Mesenchymal stem cell (in vitro differentiated cells and primary cell): ENCODE results near the gene LY6G6F.

Experiments used
- DNase-seq: peaks from one replicate; pipeline ENCODE4 v3.0.0-alpha.2; 2013
- H2AFZ ChIP-seq: one replicate; pipeline ENCODE4 v1.6.1; 2013; ENCODE audit warnings: low read depth, mild to moderate bottlenecking, control low read depth, inconsistent platforms, low read length, moderate library complexity
- H2AK5ac ChIP-seq: 2 replicates; pipeline ENCODE4 v1.6.1; 2013; ENCODE audit warnings: low read length, moderate library complexity, mild to moderate bottlenecking, inconsistent platforms; ENCODE audit not compliant: severe bottlenecking
- H2BK120ac ChIP-seq: one replicate; pipeline ENCODE4 v1.6.1; 2013; ENCODE audit warnings: low read depth, mild to moderate bottlenecking, inconsistent platforms, low read length, moderate library complexity
- H2BK12ac ChIP-seq, 2 experiments: one replicate each; pipeline ENCODE4 v1.6.1; 2013; ENCODE audit warnings: inconsistent platforms in 2 of 2, low read length in 2 of 2, mild to moderate bottlenecking in 2 of 2, moderate library complexity in 2 of 2, control low read depth in 1 of 2
- H2BK15ac ChIP-seq: one replicate; pipeline ENCODE4 v1.6.1; 2013; ENCODE audit warnings: mild to moderate bottlenecking, low read depth, inconsistent platforms; ENCODE audit not compliant: poor library complexity, severe bottlenecking
- H2BK5ac ChIP-seq: 2 replicates; pipeline ENCODE4 v1.6.1; 2013; ENCODE audit warnings: low read depth, mild to moderate bottlenecking, low read length, control low read depth, inconsistent platforms; ENCODE audit not compliant: poor library complexity, severe bottlenecking
- H3K14ac ChIP-seq, 2 experiments: one replicate each; pipeline ENCODE4 v1.6.1; 2013; ENCODE audit warnings: inconsistent platforms in 2 of 2, low read length in 2 of 2, control low read depth in 1 of 2, mild to moderate bottlenecking in 1 of 2, moderate library complexity in 1 of 2
- H3K18ac ChIP-seq, 2 experiments: one replicate each; pipeline ENCODE4 v1.6.1; 2013; ENCODE audit warnings: inconsistent platforms in 2 of 2, low read length in 2 of 2, control low read depth in 1 of 2, low read depth in 1 of 2, mild to moderate bottlenecking in 1 of 2
- H3K23ac ChIP-seq, 2 experiments: one replicate each; pipeline ENCODE4 v1.6.1; 2013; ENCODE audit warnings: inconsistent platforms in 2 of 2, low read length in 2 of 2, mild to moderate bottlenecking in 2 of 2, moderate library complexity in 2 of 2, control low read depth in 1 of 2
- H3K27ac ChIP-seq: 2 replicates; pipeline ENCODE4 v1.5.1; 2013; ENCODE audit warnings: mild to moderate bottlenecking, moderate library complexity, low read length, control low read depth, inconsistent platforms; ENCODE audit not compliant: poor library complexity, severe bottlenecking
- H3K27me3 ChIP-seq, 2 experiments: 2 replicates each; pipeline versions ENCODE4 v1.6.1 to v1.7.0; 2013; ENCODE audit warnings: low read length in 2 of 2, mild to moderate bottlenecking in 2 of 2, moderate library complexity in 2 of 2, control low read depth in 1 of 2, inconsistent platforms in 1 of 2; ENCODE audit not compliant: control insufficient read depth in 1 of 2, insufficient read depth in 1 of 2
- H3K36me3 ChIP-seq, 2 experiments: 2 replicates each; pipeline versions ENCODE4 v1.6.1 to v1.7.0; 2013; ENCODE audit warnings: low read length in 2 of 2, control low read depth in 1 of 2, inconsistent platforms in 1 of 2, low read depth in 1 of 2, mild to moderate bottlenecking in 1 of 2; ENCODE audit not compliant: insufficient read depth in 2 of 2, control insufficient read depth in 1 of 2
- H3K4ac ChIP-seq, 2 experiments: one replicate each; pipeline ENCODE4 v1.6.1; 2013; ENCODE audit warnings: inconsistent platforms in 2 of 2, low read length in 2 of 2, mild to moderate bottlenecking in 2 of 2, moderate library complexity in 2 of 2, control low read depth in 1 of 2, low read depth in 1 of 2
- H3K4me1 ChIP-seq: 2 replicates; pipeline ENCODE4 v1.6.1; 2013; ENCODE audit warnings: low read depth, low read length, control low read depth; ENCODE audit not compliant: control insufficient read depth, insufficient read depth
- H3K4me2 ChIP-seq: 2 replicates; pipeline ENCODE4 v1.6.1; 2013; ENCODE audit warnings: low read length, mild to moderate bottlenecking, inconsistent platforms; ENCODE audit not compliant: poor library complexity, severe bottlenecking
- H3K4me3 ChIP-seq, 2 experiments: 2 replicates each; pipeline versions ENCODE4 v1.5.1 to v1.7.0; 2013; ENCODE audit warnings: low read length in 2 of 2, mild to moderate bottlenecking in 2 of 2, control low read depth in 1 of 2, low read depth in 1 of 2; ENCODE audit not compliant: insufficient read depth in 1 of 2
- H3K79me1 ChIP-seq: replicated peaks from 2 replicates; pipeline ENCODE4 v1.6.1; 2013; ENCODE audit warnings: mild to moderate bottlenecking, control low read depth, low read length, inconsistent platforms; ENCODE audit not compliant: poor library complexity, severe bottlenecking
- H3K9ac ChIP-seq: 2 replicates; pipeline ENCODE4 v1.7.0; 2013; ENCODE audit warnings: mild to moderate bottlenecking, low read length, moderate library complexity
- H3K9me3 ChIP-seq: 2 replicates; pipeline ENCODE4 v1.7.0; 2013; ENCODE audit warnings: mild to moderate bottlenecking, low read length; ENCODE audit not compliant: control insufficient read depth
- H4K8ac ChIP-seq: one replicate; pipeline ENCODE4 v1.6.1; 2013; ENCODE audit warnings: inconsistent platforms, mild to moderate bottlenecking, low read length, moderate library complexity
- H4K91ac ChIP-seq: one replicate; pipeline ENCODE4 v1.6.1; 2013; ENCODE audit warnings: mild to moderate bottlenecking, low read length, inconsistent platforms
- WGBS: methylation state at CpG from one replicate; pipeline ENCODE4 v1.1.7; 2013; ENCODE audit warnings: mixed read lengths; 5-methylcytosine and 5-hydroxymethylcytosine counted together

Gene LY6G6F

DNA sequence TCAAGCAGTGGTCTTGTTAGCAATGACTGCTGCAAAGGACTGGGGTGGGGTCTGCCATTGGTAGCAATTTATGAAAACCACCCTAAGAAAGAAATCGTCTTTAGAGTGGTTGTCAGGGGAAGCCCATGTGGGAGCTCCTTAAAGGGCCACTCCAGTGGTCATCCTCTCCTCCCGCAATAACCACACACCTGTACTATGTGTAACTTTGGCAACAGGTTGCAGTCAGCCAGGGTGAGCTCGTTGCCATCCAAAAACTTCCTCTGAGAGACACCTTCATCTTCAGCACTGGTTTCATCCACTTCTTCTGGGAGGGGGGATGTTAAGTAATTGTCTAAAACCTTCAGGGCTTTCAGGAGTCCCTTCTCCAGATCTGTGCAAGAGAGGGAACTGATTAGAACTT lies 25.4 kb downstream of the LY6G6F start:
- Histone ChIP-seq H3K18ac (no peak overlapping the region), H3K9ac (peak overlapping the region; percentile 12), H3K79me1 (peaks cover 21% of the 10 kb centered on the region), H2AK5ac (no peak overlapping the region), H3K27ac (no peak overlapping the region), H3K14ac (no peak overlapping the region), H3K23ac (peak overlapping the region in 1 of 2 experiments; percentile 54), H2BK5ac (no peak overlapping the region), H3K4ac (no peak overlapping the region), H2BK120ac (no peak overlapping the region), H3K4me2 (no peak overlapping the region), H3K9me3 (no peaks in the 10 kb centered on the region), H2BK12ac (no peak overlapping the region), H4K8ac (no peak overlapping the region), H3K4me1 (peaks cover 25% of the 10 kb centered on the region), H2AFZ (no peak overlapping the region), H4K91ac (no peak overlapping the region), H3K27me3 (no peaks in the 10 kb centered on the region), H3K36me3 (peaks cover 48 to 52% of the 10 kb centered on the region in 2 experiments), H3K4me3 (peak overlapping the region in 1 of 2 experiments; percentile 14), H2BK15ac (no peak overlapping the region)
- WGBS, result 98% methylated on average over 3 of the region's 3 CpGs
- no peak for DNase-seq

DNA sequence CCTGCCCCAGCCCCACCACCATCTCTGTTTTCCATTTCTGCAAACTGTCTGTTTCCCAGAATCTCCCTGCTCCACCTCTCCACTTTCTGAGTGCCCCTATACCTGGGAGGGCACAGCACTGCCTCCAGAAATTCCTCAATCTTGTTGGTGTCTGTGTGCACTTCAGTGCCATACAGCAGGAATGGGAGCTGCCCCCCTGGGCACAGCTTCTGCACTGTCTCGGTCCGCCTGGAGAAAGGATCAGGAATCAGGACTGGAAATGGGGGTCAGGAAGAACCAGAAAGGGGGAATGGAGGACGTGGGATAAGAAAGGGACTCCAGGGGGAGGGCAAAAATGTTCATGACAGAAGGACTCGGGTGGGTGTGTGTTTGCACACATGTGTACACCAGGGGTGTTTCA lies 27.1 kb downstream of the LY6G6F start:
- Histone ChIP-seq H3K4ac (peak overlapping the region in 1 of 2 experiments; percentile 21), H2AK5ac (peak overlapping the region; percentile 51), H2AFZ (no peak overlapping the region), H3K9me3 (no peaks in the 10 kb centered on the region), H3K18ac (peak overlapping the region in 1 of 2 experiments; percentile 4), H2BK5ac (peak overlapping the region; percentile 3), H3K4me3 (peak overlapping the region in 1 of 2 experiments; percentile 100), H3K4me2 (peak overlapping the region; percentile 72), H2BK12ac (peak overlapping the region in 1 of 2 experiments; percentile 6), H2BK120ac (no peak overlapping the region), H2BK15ac (no peak overlapping the region), H4K8ac (no peak overlapping the region), H3K9ac (peak overlapping the region; percentile 100), H3K27ac (peak overlapping the region; percentile 97), H3K27me3 (no peaks in the 10 kb centered on the region), H3K79me1 (peaks cover 5% of the 10 kb centered on the region), H3K4me1 (peaks cover 31% of the 10 kb centered on the region), H4K91ac (no peak overlapping the region), H3K23ac (no peak overlapping the region), H3K14ac (no peak overlapping the region), H3K36me3 (peaks cover 32 to 41% of the 10 kb centered on the region in 2 experiments)
- DNase-seq, result no peak
- WGBS, result 75% methylated on average over 4 of the region's 4 CpGs

DNA sequence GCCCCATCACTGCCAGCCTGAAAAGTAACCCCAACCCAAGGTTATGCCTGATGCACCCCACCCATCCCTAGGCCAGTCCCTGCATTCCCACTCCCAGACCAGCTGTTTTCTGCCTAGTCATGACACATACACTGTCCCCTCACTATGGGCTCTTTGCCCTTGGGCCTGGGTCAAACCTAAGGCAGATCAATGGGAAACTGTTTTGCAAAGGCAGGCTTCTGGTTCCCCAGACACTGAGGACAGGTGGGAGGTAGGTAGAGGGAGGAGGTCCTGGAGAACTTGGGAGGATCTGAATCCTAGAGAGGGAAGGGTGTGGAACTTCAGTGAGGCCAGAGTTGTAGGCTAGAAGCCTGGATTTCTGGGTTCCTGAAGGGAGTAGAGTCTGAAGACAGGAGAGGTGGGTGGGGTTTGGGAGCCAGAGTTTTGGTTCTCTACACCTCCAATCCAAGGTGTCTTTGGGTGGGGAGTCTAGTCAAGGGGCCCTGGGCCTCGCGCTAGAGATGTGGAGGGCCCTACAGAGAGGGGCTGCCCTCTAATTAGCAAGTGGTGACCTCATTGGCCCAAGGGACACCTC lies 27.7 kb downstream of the LY6G6F start:
- peak overlapping the region; percentile 97 for H3K27ac ChIP-seq
- peak overlapping the region; percentile 58 to 85 for H3K18ac ChIP-seq
- H3K4me1 ChIP-seq, result peaks cover 34% of the 10 kb centered on the region
- H2BK5ac ChIP-seq, result peak overlapping the region; percentile 3
- peak overlapping the region; percentile 100 for H3K9ac ChIP-seq
- 0% methylated on average over 2 of the region's 2 CpGs for WGBS
- H2BK15ac ChIP-seq, result no peak overlapping the region
- no peak overlapping the region for H3K14ac ChIP-seq
- no peak overlapping the region for H4K8ac ChIP-seq
- H2AFZ ChIP-seq, result no peak overlapping the region
- peaks cover 31 to 41% of the 10 kb centered on the region in 2 experiments for H3K36me3 ChIP-seq
- peaks cover 2% of the 10 kb centered on the region for H3K79me1 ChIP-seq
- peak overlapping the region; percentile 13 to 46 for H3K4ac ChIP-seq
- no peaks in the 10 kb centered on the region for H3K27me3 ChIP-seq
- no peaks in the 10 kb centered on the region for H3K9me3 ChIP-seq
- H3K4me2 ChIP-seq, result peak overlapping the region; percentile 72
- peak overlapping the region; percentile 67 to 100 for H3K4me3 ChIP-seq
- H2AK5ac ChIP-seq, result peak overlapping the region; percentile 51
- DNase-seq, result no peak
- no peak overlapping the region for H2BK12ac ChIP-seq
- peak overlapping the region in 1 of 2 experiments; percentile 9 for H3K23ac ChIP-seq
- no peak overlapping the region for H2BK120ac ChIP-seq
- H4K91ac ChIP-seq, result no peak overlapping the region

GRCh38 chr6:31734821-31735406 lies 28.2 kb downstream of the LY6G6F start:
- H2BK12ac ChIP-seq, result peak overlapping the region in 1 of 2 experiments; percentile 57
- WGBS, result 0% methylated on average over 14 of the region's 18 CpGs

More at GRCh38 chr6:31734821-31735406, 28.2 kb downstream of the LY6G6F start:
- no peaks in the 10 kb centered on the region for H3K27me3 ChIP-seq
- H3K9ac ChIP-seq, result peak overlapping the region; percentile 100
- peak overlapping the region; percentile 67 to 100 for H3K4me3 ChIP-seq
- peak overlapping the region; percentile 58 for H2BK5ac ChIP-seq
- peak overlapping the region; percentile 67 for H2BK120ac ChIP-seq
- H3K4ac ChIP-seq, result peak overlapping the region; percentile 39 to 57
- peak overlapping the region; percentile 72 for H3K4me2 ChIP-seq
- peaks cover 2% of the 10 kb centered on the region for H3K79me1 ChIP-seq
- H3K36me3 ChIP-seq, result peaks cover 31 to 41% of the 10 kb centered on the region in 2 experiments
- no peaks in the 10 kb centered on the region for H3K9me3 ChIP-seq
- peaks cover 36% of the 10 kb centered on the region for H3K4me1 ChIP-seq
- H2AFZ ChIP-seq, result no peak overlapping the region
- peak overlapping the region; percentile 37 to 85 for H3K18ac ChIP-seq
- H2AK5ac ChIP-seq, result no peak overlapping the region
- peak overlapping the region; percentile 84 for H4K91ac ChIP-seq
- H3K27ac ChIP-seq, result peak overlapping the region; percentile 97
- DNase-seq, result peak; percentile 81
- no peak overlapping the region for H3K23ac ChIP-seq
- H4K8ac ChIP-seq, result peak overlapping the region; percentile 80
- no peak overlapping the region for H3K14ac ChIP-seq
- no peak overlapping the region for H2BK15ac ChIP-seq
